Ascending aorta (tissue), 2 donors: ENCODE results near the gene SLC6A6. TPM values are rescaled to one million over a fixed set of nuclear protein-coding genes. Genes with fewer than 3 reads are reported as not detected.
A peak's percentile ranks its signal among the peaks of the same experiment; 100 is the strongest.

Source experiments
- DNase-seq, 2 donors: peaks; one replicate each; pipeline ENCODE4 v3.0.0-alpha.2; 2019; ENCODE audit warnings: low spot score in 2 of 2
- H3K27ac ChIP-seq, 2 donors: fragments of 200-600 bp; sonication (generic); one replicate each; pipeline ENCODE4 v1.5.1; 2016 to 2017; ENCODE audit warnings: mild to moderate bottlenecking in 1 of 2
- H3K27me3 ChIP-seq: fragments of 200-600 bp; sonication (generic); one replicate; pipeline ENCODE4 v1.5.1; 2017
- H3K36me3 ChIP-seq, 2 donors: fragments of 200-600 bp; sonication (generic); one replicate each; pipeline ENCODE4 v1.5.1; 2016
- H3K4me1 ChIP-seq, 2 donors: fragments of 200-600 bp; sonication (generic); one replicate each; pipeline ENCODE4 v1.5.1; 2016 to 2017; ENCODE audit warnings: mild to moderate bottlenecking in 1 of 2
- H3K4me3 ChIP-seq, 2 donors: fragments of 200-600 bp; sonication (generic); one replicate each; pipeline ENCODE4 v1.5.1; 2016 to 2017; ENCODE audit warnings: mild to moderate bottlenecking in 1 of 2
- H3K9me3 ChIP-seq, 2 donors: fragments of 200-600 bp; sonication (generic); one replicate each; pipeline ENCODE4 v1.5.1; 2016
- CTCF ChIP-seq, 3 experiments: fragments of 200-600 bp in 2 of 3; fragments of 450-650 bp in 1 of 3; sonication (generic) in 2 of 3; IDR thresholded peaks; one replicate each; pipeline ENCODE4 v1.5.1; 2016 to 2019; ENCODE audit warnings: antibody characterized with exemption in 3 of 3, mild to moderate bottlenecking in 1 of 3, moderate library complexity in 1 of 3
- intact Hi-C: fragments of 100-400 bp; cut with DNase I; formaldehyde crosslinking; loops from one replicate; pipeline ENCODE4 v1.15.1; 2023
- total RNA-seq: library from RNA; depleted of rRNA; stranded (reverse); fragments of >200 nt; gene quantifications from one replicate; pipeline ENCODE4 v1.1.0, GENCODE V29; 2016

The SLC6A6 gene
- total RNA-seq, 1 donor from 2014 or later: 78.1 TPM

- H3K36me3 ChIP-seq: peaks cover 12 to 64% of the 10 kb centered on the region in 2 donors
- peak in 1 of 2 donors; percentile 65 for DNase-seq
- intact Hi-C loops: no loop called here
Observed at GRCh38 chr3:14480207-14481017, 78.0 kb downstream of the SLC6A6 start.

DNA sequence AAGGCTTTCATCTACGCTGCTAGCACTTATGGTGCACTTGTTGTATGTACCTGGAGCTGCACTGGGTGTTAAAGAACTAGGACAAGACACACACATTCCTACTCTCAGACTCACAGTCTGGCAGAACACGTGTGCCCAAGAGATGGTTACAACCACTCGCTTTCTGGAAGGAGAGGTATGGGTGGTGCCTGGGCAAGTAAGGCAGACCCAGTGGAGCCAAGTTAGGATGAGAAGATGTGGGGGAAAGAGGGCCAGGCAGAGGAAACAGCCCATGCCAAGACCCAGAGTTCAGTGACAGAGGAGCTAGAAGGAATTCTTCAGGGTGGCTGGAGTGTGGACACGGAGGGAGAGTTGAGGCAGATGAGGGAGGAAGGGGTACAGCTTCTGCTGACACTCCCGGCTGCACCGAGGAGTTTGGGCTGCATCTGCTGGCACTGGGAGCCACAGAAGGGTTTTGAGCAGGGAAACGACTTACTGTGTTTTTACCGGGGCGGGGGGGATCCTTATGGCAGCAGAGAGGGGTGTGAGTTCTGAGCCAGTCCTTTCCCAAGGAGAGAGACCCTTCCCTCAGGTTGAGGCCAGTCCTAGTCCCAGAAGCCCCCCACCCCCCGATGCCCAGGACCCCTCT lies 78.7 kb downstream of the SLC6A6 start:
- H3K9me3 ChIP-seq: no peaks in the 10 kb centered on the region
- no peaks in the 10 kb centered on the region for H3K27me3 ChIP-seq
- no peak for DNase-seq
- no peak overlapping the region for H3K4me3 ChIP-seq
- peaks cover 12 to 64% of the 10 kb centered on the region in 2 donors for H3K36me3 ChIP-seq
- no peak for TF ChIP-seq CTCF (IDR thresholded peaks at IDR 0.05)
- intact Hi-C loops: no loop called here
- no peak overlapping the region for H3K27ac ChIP-seq
- peaks cover 0 to 2% of the 10 kb centered on the region in 2 donors for H3K4me1 ChIP-seq

More at GRCh38 chr3:14480207-14481017, 78.0 kb downstream of the SLC6A6 start:
- no peaks in the 10 kb centered on the region for H3K9me3 ChIP-seq
- TF ChIP-seq CTCF (IDR thresholded peaks at IDR 0.05): no peak
- H3K4me3 ChIP-seq: no peak overlapping the region
- no peak overlapping the region for H3K27ac ChIP-seq
- peaks cover 0 to 2% of the 10 kb centered on the region in 2 donors for H3K4me1 ChIP-seq
- H3K27me3 ChIP-seq: no peaks in the 10 kb centered on the region

GRCh38 chr3:14481646-14482036 lies 79.2 kb downstream of the SLC6A6 start:
- peaks cover 0 to 2% of the 10 kb centered on the region in 2 donors for H3K4me1 ChIP-seq
- intact Hi-C loops: no loop called here
- no peaks in the 10 kb centered on the region for H3K9me3 ChIP-seq
- no peaks in the 10 kb centered on the region for H3K27me3 ChIP-seq
- no peak for TF ChIP-seq CTCF (IDR thresholded peaks at IDR 0.05)
- H3K27ac ChIP-seq: no peak overlapping the region
- no peak for DNase-seq
- H3K4me3 ChIP-seq: no peak overlapping the region
- H3K36me3 ChIP-seq: peaks cover 12 to 60% of the 10 kb centered on the region in 2 donors

GRCh38 chr3:14482271-14482721 lies 79.9 kb downstream of the SLC6A6 start:
- H3K27ac ChIP-seq: no peak overlapping the region
- TF ChIP-seq CTCF (IDR thresholded peaks at IDR 0.05): no peak
- intact Hi-C loops: no loop called here

DNA sequence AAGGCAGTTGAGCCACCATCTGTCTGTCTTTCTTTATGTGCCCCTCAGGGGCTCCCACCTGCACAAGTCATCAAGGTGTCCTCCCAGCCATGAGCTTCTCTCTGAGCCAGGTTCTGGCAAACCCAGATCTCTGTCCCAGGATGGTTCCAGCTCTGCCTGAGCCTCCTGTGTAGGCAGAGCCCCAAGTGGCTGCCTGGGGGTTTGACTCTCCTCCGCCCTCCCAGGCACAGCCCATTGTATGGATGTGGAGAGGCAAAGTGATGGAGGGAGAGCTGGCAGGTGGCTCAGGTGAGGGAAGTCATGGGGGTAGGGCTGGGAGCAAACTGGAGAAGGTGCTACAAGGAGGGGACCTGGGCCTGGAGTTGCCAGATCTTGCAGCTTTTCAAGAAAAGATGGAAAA lies 80.9 kb downstream of the SLC6A6 start:
- no peak for DNase-seq
- Histone ChIP-seq H3K27me3 (no peaks in the 10 kb centered on the region), H3K27ac (no peak overlapping the region), H3K36me3 (peaks cover 14 to 52% of the 10 kb centered on the region in 2 donors), H3K4me3 (no peak overlapping the region), H3K9me3 (no peaks in the 10 kb centered on the region), H3K4me1 (peaks cover 0 to 3% of the 10 kb centered on the region in 2 donors)
- intact Hi-C loops: no loop called here
- TF ChIP-seq CTCF (IDR thresholded peaks at IDR 0.05): no peak

More at GRCh38 chr3:14482271-14482721, 79.9 kb downstream of the SLC6A6 start:
- peaks cover 0 to 2% of the 10 kb centered on the region in 2 donors for H3K4me1 ChIP-seq
- H3K36me3 ChIP-seq: peaks cover 12 to 60% of the 10 kb centered on the region in 2 donors
- no peak overlapping the region for H3K4me3 ChIP-seq
- H3K27me3 ChIP-seq: no peaks in the 10 kb centered on the region
- DNase-seq: no peak
- H3K9me3 ChIP-seq: no peaks in the 10 kb centered on the region
